HTR-8/SVneo (cell line): ENCODE results near the gene MTRFR.

Experiments used
- DNase-seq: peaks from one replicate; pipeline ENCODE4 v3.0.0; 2011; ENCODE audit warnings: low spot score, mixed read lengths; ENCODE audit not compliant: insufficient read length
- FAIRE-seq: peaks from 2 replicates; lab custom pipeline; 2011; peaks lifted over from hg19 to GRCh38; lab: Jason Lieb, UNC

The MTRFR gene

GRCh38 chr12:123268850-123269249, 35.6 kb downstream of the MTRFR start:
- no peak for DNase-seq
- no peak for FAIRE-seq

GRCh38 chr12:123269395-123269892, 36.2 kb downstream of the MTRFR start:
- no peak for FAIRE-seq
- DNase-seq = no peak

DNA sequence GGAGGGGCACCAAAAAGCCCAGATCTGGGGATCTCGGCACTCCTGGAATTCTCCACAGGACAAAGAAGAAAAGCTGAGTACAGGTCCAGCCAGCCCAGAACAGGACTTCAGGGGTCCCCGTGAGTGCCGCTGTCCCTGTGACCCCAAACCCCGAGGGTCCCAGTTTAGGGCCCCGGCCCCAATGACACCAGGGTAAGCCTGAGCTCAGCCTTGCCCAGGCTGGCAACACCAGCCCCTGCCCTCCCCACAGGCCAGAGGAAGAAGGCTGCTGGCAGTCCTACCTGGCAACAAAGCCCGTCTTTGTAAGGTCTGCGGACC, 36.6 kb downstream of the MTRFR start:
- DNase-seq = no peak
- no peak for FAIRE-seq

DNA sequence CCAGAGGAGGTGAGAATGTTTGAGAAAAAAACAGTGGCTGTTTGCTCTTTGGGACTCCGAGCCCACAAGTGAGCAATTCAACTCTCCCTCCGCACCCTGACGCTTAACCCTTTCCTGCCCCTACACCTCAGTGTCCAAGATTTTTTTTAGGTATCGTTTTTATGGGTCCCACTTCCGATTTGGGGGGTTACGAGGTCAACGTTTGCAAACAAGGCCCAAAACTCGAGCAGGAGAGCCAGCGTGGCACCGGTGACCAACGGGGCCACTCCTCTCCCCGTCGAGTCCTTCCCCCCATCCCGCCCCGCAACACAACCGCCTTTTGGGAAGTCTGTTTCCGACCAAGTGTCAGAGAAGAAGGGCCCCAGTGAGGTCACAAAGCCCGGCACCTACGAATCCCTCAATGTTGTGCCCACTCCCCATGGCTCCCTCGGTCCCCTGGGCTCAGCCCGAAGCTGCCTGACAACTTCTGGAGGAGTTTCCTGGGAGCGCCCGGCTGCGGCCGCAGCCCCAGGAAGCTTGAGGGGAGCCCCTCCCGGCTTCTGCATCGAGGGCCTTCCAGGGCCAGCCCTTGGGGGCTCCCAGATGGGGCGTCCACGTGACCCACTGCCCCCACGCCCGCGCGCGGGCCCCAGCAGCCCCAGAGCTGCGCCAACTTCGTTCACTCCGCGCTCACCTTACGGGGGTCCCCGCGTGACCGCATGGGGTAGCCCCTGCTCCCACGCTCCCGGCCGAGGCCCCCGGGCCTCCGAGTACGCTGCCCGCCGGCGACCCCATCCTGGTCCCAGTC, 37.2 kb downstream of the MTRFR start:
- DNase-seq (no peak), FAIRE-seq (peak; percentile 9)

GRCh38 chr12:123271001-123271668, 37.9 kb downstream of the MTRFR start:
- DNase-seq (peak; percentile 75), FAIRE-seq (no peak)

DNA sequence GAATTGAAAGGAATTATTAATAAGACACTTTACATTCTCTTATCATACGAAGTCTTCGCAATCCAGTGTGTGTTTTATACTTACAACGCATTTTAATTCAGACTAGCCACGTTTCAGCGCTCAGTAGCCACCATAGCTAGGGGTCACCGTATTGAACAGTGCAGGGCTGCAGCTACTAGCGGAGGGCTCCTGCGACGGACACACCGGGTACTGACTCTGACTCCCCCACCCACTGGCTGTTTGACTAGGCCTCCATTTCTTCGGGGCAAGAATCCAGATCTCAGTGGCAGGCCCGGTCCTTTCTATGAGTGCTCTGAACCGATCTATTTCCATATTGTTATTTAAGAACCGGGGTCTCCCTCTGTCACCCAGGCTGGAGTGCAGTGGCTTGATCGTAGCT, 39.9 kb downstream of the MTRFR start:
- FAIRE-seq (no peak), DNase-seq (no peak)

GRCh38 chr12:123278101-123278627, 44.9 kb downstream of the MTRFR start:
- FAIRE-seq = no peak
- no peak for DNase-seq

DNA sequence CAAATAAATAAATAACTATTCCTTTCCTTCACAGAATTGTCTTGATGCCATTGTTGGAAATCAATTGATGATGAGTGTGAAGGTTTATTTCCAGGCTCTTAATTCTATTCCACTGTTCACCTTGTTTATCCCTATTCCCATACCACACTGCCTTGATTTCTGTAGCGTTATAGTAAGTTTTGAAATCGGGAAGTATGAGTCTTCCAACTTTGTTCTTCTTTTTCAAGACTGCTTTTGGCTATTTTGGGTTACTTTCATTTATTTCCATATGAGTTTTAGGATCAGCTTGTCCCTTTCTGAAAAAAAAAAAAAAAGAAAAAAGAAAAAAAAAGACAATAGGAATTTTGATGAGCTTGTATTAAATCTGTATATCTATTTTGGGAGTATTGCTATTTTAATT, 47.7 kb downstream of the MTRFR start:
- FAIRE-seq (no peak), DNase-seq (no peak)

- DNase-seq = no peak
- no peak for FAIRE-seq
Observed at GRCh38 chr12:123282111-123282510, 48.9 kb downstream of the MTRFR start.

DNA sequence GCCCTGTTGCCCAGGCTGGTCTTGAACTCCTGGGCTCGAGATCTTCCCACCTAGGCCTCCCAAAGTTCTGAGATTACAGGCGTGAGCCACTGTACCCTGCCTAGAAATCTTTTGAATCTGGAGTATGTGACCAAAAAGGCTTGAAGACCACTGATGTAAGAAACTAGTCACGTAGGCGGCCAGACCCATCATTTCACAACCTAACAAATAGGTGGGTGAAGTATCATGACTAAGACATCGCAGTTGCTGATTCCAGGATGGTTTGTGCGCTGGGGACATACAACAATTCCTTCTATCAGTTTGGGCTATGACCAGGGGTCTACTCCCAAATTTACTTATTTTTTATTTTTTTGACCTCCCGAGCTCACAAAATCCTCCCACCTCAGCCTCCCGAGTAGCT, 50.2 kb downstream of the MTRFR start:
- no peak for DNase-seq
- FAIRE-seq = no peak

DNA sequence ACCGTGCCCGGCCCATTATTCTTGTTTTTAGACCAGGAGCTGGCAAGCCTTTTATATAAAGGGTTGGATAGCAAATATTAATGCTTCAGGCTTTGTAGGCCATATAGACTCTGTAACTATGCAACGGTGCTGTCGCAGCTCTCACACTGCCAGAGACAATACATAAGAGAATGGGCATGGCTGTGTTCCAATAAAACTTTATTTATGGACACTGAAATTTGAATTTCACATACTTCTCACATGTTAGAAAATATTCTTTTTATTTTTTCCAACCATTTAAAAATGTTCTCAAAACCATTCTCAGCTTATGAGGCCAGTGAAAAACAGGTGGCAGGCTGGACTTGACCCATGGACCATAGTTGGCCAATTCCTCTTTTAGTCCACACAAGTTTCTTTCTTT, 51.4 kb downstream of the MTRFR start:
- DNase-seq (no peak), FAIRE-seq (no peak)

- no peak for FAIRE-seq
- no peak for DNase-seq
Observed at GRCh38 chr12:123286652-123287373, 53.6 kb downstream of the MTRFR start.

DNA sequence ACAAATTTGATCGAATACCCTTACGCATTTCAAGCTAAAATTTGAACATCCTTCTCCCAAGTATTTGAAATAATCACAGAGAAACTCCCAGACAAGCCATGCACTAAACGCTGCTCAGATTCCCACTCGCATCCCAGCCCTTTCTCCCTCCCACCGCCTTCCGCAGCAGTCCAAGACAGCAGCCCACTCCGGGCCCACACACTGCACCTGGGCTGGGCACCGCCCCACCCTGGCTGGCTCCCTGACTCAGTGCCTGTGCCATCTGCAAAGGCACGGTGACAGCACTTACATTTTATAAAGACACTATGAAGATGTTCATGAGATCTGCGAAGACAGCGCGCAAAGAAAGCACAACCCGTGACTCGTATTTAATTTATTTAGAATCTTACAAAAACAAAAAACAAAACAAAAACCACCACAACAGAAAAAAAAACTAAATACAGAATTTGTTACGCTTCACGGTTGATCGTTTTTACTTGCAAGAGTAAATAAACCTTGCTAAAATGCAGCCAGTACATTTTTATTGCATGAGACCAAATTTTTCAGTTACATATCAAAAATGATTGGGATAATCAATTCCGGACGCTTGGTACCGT, 55.6 kb downstream of the MTRFR start:
- DNase-seq (no peak), FAIRE-seq (no peak)

DNA sequence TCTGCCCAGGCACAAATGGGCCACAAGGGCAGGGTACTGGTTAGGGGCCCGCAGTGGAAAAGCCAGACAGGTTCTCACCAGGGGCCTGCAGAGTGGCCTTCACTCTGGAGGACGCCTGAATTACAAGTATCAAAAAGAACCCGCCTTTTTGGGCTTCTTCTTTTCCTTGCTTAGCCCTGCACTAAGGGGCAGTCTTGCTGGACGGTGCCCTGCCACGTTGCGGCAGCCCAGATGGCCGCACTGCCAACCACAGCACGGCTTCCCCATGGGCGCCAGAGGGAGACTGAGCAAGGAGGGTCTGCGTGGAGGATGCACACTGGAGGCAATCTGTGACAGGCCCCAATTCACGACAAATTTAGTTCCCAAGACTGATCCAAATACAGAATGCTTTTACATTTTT, 56.7 kb downstream of the MTRFR start:
- FAIRE-seq (no peak), DNase-seq (no peak)

GRCh38 chr12:123293178-123293760, 60.0 kb downstream of the MTRFR start:
- DNase-seq = no peak

DNA sequence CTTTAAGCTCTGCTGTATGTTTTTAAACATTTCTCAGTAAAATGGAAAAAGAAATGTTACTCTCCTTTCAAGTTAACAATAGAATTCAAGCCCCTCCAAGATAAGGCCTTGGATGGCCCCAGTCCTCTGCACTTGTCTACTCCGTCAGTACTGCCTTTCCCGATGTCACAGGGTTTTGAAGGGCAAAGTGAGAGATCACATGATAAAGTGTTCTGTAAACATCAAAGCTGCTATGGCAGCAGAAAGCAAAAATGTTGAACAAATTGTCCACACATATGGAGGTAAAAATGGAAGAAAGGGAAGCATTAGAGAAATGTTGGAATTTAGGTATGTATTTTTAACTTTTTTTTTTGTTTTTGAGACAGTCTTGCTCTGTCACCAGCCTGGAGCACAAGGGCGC, 71.9 kb downstream of the MTRFR start:
- no peak for FAIRE-seq
- DNase-seq = no peak

More at GRCh38 chr12:123293178-123293760, 60.0 kb downstream of the MTRFR start:
- no peak for FAIRE-seq

- FAIRE-seq (no peak), DNase-seq (no peak)
Observed at GRCh38 chr12:123306200-123306599, 73.0 kb downstream of the MTRFR start.
